CD4-positive, alpha-beta T cell treated with Interleukin-17A for 4 hours (primary cell): ENCODE results near the gene FAM13A.

ENCODE experiments used
- DNase-seq: peaks from one replicate; pipeline ENCODE4 v3.0.0-alpha.2; 2020; ENCODE audit warnings: mixed read lengths

FAM13A gene

DNA sequence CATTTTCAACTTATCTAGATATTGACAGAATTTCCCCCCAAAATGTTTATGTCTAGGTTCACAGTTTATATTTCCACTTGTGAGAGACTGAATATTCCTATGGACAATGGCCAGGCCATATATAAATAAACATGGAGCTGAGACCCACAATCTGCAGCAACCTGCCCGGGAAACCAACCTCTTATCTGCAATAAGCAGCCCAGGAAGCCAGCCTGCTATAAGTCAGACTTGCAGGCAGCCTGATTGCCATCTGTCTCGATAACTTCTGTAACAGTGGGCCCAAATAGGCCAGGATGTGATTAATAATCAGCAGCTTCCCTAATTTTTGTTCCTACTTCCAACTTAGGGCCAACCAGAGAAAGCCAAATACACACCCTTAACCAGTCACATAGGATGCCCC, 354.2 kb downstream of the FAM13A start:
- no peak for DNase-seq

DNA sequence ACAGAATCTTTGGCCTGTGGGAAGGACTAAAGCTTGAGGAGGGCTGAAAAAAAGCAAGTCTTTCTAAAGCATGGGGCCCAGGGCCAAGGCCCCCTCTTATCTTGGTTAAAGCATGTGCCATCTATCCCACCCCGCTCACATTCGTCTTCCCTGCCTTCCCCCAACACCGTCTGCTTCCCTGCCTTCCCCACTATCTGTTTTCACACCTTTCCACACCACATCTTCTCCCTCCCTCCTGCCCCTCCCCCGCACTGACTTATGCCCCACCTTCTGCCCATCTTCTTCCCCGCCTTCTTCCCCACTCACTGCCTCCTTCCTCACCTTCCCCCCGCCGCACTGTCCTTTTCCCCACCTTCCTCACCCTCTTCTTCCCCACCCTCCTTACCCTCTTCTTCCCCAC, 358.5 kb downstream of the FAM13A start:
- DNase-seq = no peak

DNA sequence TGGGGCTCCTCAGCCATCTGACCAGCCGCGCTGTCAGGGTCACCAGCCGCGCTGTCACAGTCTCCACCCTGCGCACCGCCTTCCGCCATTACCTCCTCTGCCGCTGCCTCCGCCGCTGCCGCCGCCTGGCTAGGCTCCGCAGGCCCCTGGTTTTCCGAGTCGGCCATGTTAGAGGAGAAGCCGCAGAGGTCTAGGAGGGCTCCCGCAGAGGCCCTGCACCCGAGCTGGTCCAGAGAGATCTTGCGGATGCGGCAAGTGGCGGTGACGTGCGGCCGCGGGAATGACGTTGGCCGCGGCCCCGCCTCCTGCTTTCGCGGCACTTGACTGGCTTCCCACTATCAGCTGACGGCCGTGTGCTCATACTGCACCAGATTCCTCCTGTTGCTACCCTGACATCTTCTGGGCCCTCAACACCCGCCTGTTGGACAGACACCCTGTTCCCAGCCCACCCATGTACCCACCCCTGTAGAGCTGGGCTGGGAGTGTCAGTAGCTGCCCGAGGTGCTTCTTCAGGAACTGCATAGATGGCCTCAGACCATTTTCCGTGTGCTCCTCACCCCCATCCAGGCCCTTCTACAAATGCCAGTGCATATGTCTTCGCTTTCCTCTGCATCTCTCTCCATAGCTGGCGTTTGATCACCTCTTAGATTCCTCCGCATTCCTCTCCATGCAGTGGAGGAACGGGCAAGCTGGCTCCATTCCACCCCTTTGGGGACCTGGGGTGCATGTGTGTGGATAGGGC, 359.2 kb downstream of the FAM13A start, which contains the start of gene NAP1L5:
NAP1L5 (minus strand) TSS at position 242 of the 742 bp plus-strand sequence; CDS start at position 167, 75 bp downstream.
- peak; percentile 73 for DNase-seq

DNA sequence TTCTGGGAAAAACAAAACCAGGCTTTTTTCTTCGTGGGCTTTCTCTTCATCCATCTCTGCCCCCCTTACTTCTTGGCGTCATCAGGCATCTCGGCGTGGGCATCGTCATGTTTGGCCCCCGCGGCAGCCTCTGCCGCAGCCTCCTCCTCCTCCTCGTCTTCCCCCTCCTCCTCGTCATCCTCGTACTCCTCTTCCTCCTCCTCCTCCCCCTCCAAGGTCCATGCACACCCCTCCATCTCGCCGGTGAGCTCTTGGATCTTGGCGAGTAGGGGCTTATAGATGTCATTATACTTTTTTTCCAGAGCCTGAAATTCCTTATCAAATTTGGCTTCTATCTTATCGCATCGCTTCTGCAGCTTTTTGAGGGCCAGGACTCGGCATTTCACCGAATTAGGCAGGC, 359.8 kb downstream of the FAM13A start:
- peak; percentile 30 for DNase-seq

DNA sequence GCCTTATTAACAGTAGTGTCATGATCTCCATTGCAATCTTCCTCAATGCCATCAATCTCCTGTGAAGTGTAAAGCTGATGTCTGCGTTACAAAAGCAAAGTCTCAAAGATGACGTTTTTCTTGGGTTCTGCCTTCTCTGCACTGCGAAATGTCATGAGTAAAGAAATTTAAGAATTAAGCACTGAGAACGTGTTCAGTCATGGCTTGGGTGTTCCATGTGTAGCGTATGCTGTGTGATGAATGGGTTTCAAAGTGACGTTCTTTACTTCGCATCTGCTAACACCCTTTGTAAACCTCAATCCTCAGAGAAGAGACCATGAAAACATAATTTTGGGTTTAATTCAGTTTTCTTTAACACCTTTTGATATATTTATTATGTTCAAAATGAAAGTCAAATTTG, 360.4 kb downstream of the FAM13A start:
- no peak for DNase-seq

DNA sequence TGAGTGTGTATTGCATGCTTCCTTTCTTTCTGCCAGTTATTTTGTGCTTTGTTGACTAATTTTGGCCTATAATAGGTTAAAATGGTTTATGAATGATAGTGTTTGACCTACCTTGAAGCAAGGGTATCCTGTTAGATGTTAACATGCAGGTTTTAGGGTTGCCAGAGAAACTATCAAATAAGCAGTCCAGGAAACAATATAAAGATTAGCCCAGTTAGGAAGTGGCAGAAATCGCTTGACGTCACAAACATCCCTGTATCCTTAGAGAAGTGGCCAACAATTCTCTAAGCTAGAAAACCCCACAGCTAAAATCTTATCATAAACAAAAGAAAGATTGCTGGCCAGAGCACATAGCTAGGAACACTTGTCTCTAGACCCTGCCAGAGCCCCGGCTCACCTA, 363.2 kb downstream of the FAM13A start:
- DNase-seq = no peak

DNA sequence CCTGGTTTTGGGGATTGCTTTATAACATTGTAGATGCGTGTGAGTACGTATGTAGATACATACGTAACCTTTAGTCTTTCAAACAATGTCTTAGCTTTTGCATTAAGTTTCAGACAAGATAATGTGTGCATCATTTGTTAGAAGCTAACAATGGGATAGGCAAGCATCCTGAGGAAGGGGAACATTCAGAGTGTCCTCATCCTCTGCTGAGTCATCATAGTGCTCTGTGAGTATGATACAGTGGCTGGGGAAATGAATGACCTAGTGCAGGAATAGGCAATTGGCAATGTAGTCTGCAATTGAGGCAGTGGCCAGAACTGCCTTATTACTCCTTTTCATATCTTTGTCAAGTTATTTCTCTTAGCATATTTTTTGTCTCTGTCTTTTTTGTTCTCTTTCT, 366.6 kb downstream of the FAM13A start:
- no peak for DNase-seq

DNA sequence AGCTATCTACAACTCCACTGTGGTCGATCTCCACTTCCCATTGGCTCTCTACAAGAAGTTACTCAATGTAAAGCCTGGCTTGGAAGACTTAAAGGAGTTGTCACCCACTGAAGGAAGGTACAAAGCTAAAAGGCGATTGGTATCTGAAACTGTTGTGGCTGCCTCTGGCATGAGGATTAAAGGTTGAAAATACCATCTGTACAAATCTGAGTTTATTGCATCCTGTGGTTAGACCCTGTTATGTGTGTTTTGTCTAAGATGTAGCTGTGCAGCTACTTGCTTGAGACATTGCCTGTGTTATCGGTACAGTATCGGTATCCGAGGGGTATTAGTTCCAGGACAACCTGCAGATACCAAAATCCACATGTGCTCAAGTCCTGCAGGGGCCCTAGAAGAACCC, 375.8 kb downstream of the FAM13A start:
- DNase-seq = no peak
